ENCODE measurements around the gene CELF1. TPM values are rescaled to one million over a fixed set of nuclear protein-coding genes. Genes with fewer than 3 reads are reported as not detected.

Gene CELF1
- total and polyA plus RNA-seq, 2 of the 13 experiments (the other 11 are each of a cell fraction or from before 2014, with no cell fraction given): 69.0 to 80.1 TPM

DNA sequence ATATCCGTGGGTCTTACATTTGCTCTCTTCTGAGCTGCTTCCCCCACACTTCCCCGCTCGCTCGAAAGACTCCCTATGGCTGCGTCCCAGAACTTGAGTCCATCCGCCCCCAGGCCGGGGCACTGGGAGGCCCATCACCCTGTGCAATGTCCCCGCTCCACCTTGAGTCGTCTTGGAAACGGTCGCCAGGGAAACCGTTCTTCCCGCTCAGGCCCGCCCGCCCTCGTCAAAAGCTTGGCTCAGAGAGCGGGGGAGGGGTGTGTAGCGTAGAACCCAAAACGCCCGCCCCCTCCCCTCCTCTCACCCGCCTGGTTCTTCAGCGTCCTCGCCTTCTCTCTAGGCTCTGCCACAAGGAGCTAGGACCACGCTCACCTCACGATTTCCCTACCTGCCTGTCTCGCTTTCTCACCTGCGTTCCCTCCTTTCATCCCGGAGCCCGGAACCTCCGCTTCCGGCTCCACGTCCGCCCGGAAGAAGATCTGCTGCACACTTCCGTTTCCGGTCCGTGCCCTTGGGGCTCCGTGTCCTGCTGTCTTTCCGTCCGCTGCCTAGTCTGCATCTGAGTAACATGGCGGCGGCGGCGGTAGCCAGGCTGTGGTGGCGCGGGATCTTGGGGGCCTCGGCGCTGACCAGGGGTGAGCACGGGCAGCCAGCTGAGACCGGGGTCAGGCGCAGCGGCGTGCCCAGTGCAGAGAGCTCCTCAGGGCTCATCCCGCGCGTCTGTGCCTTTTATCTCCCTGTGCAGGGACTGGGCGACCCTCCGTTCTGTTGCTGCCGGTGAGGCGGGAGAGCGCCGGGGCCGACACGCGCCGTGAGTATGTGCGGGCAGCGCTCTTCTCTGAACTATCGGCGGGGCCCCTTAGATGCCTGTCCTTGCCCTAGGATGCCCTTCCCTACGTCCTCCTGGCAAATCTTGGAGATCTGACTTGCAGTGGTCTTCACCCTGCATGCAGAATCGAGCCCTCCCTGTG, 25.9 kb upstream of the CELF1 start, which contains the start of the genes KBTBD4 and NDUFS3 (continued):
- TF ChIP-seq, protein P1, sequence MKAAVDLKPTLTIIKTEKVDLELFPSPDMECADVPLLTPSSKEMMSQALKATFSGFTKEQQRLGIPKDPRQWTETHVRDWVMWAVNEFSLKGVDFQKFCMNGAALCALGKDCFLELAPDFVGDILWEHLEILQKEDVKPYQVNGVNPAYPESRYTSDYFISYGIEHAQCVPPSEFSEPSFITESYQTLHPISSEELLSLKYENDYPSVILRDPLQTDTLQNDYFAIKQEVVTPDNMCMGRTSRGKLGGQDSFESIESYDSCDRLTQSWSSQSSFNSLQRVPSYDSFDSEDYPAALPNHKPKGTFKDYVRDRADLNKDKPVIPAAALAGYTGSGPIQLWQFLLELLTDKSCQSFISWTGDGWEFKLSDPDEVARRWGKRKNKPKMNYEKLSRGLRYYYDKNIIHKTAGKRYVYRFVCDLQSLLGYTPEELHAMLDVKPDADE (CRISPR knock-in tag; IDR thresholded peaks at IDR 0.05): no peak
- TF ChIP-seq NFKBIZ (CRISPR knock-in tag; IDR thresholded peaks at IDR 0.05) (peak; percentile 67; the same call in 1 of the 2 replicates), BRD4 (CRISPR knock-in tag; IDR thresholded peaks at IDR 0.05) (peak; percentile 97), CC2D1A (CRISPR knock-in tag; IDR thresholded peaks at IDR 0.05) (no peak), TMF1 (CRISPR knock-in tag; IDR thresholded peaks at IDR 0.05; ENCODE audit: low read depth) (peak; percentile 96), HMG20B (CRISPR knock-in tag; conservative IDR thresholded peaks at IDR 0.05) (no peak; the same call in 1 of the 2 replicates), ZNF317 (CRISPR knock-in tag; IDR thresholded peaks at IDR 0.05) (peak; percentile 27; the same call in 1 of the 2 replicates), SAFB2 (CRISPR knock-in tag; IDR thresholded peaks at IDR 0.05; ENCODE audit: borderline replicate concordance, low read depth) (peak; percentile 76; the same call in 1 of the 2 replicates), ZNF160 (CRISPR knock-in tag; IDR thresholded peaks at IDR 0.05) (peak; percentile 88; the same call in 1 of the 2 replicates), SALL1 (CRISPR knock-in tag; IDR thresholded peaks at IDR 0.05) (peak; percentile 83), ISL2 (CRISPR knock-in tag; IDR thresholded peaks at IDR 0.05) (no peak), ZBTB7A (CRISPR knock-in tag; IDR thresholded peaks at IDR 0.05) (peak; percentile 59; the same call in 1 of the 2 replicates), BORCS8-MEF2B (CRISPR knock-in tag; IDR thresholded peaks at IDR 0.05) (peak; percentile 93), ZNF589 (CRISPR knock-in tag; conservative IDR thresholded peaks at IDR 0.05) (peak; percentile 83), ZNF468 (CRISPR knock-in tag; IDR thresholded peaks at IDR 0.05) (no peak), ZFP62 (CRISPR knock-in tag; IDR thresholded peaks at IDR 0.05) (no peak)
- TF ChIP-seq, protein P2, sequence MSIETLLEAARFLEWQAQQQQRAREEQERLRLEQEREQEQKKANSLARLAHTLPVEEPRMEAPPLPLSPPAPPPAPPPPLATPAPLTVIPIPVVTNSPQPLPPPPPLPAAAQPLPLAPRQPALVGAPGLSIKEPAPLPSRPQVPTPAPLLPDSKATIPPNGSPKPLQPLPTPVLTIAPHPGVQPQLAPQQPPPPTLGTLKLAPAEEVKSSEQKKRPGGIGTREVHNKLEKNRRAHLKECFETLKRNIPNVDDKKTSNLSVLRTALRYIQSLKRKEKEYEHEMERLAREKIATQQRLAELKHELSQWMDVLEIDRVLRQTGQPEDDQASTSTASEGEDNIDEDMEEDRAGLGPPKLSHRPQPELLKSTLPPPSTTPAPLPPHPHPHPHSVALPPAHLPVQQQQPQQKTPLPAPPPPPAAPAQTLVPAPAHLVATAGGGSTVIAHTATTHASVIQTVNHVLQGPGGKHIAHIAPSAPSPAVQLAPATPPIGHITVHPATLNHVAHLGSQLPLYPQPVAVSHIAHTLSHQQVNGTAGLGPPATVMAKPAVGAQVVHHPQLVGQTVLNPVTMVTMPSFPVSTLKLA (IDR thresholded peaks at IDR 0.05): peak; percentile 49; the same call in 1 of the 2 replicates
- TF ChIP-seq, protein P3, sequence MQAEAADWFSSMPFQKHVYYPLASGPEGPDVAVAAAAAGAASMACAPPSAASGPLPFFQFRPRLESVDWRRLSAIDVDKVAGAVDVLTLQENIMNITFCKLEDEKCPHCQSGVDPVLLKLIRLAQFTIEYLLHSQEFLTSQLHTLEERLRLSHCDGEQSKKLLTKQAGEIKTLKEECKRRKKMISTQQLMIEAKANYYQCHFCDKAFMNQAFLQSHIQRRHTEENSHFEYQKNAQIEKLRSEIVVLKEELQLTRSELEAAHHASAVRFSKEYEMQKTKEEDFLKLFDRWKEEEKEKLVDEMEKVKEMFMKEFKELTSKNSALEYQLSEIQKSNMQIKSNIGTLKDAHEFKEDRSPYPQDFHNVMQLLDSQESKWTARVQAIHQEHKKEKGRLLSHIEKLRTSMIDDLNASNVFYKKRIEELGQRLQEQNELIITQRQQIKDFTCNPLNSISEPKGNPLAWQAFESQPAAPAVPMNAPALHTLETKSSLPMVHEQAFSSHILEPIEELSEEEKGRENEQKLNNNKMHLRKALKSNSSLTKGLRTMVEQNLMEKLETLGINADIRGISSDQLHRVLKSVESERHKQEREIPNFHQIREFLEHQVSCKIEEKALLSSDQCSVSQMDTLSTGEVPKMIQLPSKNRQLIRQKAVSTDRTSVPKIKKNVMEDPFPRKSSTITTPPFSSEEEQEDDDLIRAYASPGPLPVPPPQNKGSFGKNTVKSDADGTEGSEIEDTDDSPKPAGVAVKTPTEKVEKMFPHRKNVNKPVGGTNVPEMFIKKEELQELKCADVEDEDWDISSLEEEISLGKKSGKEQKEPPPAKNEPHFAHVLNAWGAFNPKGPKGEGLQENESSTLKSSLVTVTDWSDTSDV (CRISPR knock-in tag; IDR thresholded peaks at IDR 0.05): peak; percentile 61; the same call in 1 of the 2 replicates
- TF ChIP-seq, protein P4, sequence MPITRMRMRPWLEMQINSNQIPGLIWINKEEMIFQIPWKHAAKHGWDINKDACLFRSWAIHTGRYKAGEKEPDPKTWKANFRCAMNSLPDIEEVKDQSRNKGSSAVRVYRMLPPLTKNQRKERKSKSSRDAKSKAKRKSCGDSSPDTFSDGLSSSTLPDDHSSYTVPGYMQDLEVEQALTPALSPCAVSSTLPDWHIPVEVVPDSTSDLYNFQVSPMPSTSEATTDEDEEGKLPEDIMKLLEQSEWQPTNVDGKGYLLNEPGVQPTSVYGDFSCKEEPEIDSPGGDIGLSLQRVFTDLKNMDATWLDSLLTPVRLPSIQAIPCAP (CRISPR knock-in tag; IDR thresholded peaks at IDR 0.05; ENCODE audit: low read depth): no peak
- TF ChIP-seq, protein P5, sequence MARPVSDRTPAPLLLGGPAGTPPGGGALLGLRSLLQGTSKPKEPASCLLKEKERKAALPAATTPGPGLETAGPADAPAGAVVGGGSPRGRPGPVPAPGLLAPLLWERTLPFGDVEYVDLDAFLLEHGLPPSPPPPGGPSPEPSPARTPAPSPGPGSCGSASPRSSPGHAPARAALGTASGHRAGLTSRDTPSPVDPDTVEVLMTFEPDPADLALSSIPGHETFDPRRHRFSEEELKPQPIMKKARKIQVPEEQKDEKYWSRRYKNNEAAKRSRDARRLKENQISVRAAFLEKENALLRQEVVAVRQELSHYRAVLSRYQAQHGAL (CRISPR knock-in tag; IDR thresholded peaks at IDR 0.05; ENCODE audit: not compliant biosample characterization): no peak
